Measurements from ENCODE around the gene PLPP6. TPM values are rescaled to one million over a fixed set of nuclear protein-coding genes. Genes with fewer than 3 reads are reported as not detected.
A peak's percentile ranks its signal among the peaks of the same experiment; 100 is the strongest.
"Not testable (repeated sequence)": the region's sequence is repeated elsewhere in the genome, so short reads cannot be mapped to it uniquely, and the experiment has no call there.

Gene PLPP6
- total RNA-seq, 1 donor from 2014 or later, result 2.3 TPM

DNA sequence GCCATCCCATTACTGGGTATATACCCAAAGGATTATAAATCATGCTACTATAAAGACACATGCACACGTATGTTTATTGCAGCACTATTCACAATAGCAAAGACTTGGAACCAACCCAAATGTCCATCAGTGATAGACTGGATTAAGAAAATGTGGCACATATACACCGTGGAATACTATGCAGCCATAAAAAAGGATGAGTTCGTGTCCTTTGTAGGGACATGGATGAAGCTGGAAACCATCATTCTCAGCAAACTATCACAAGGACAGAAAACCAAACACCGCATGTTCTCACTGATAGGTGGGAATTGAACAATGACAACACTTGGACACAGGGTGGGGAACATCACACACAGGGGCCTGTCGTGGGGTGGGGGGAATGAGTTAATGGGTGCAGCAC is 1.4 kb upstream of the PLPP6 start:
- DNase-seq (ENCODE audit: missing footprints); ATAC-seq: not testable (repeated sequence)
- intact Hi-C loops (cut with DNase I), result loop anchor here (10.0 kb wide), 1 partner anchor 1136 kb away; the partner anchor contains the start of gene RFX3

DNA sequence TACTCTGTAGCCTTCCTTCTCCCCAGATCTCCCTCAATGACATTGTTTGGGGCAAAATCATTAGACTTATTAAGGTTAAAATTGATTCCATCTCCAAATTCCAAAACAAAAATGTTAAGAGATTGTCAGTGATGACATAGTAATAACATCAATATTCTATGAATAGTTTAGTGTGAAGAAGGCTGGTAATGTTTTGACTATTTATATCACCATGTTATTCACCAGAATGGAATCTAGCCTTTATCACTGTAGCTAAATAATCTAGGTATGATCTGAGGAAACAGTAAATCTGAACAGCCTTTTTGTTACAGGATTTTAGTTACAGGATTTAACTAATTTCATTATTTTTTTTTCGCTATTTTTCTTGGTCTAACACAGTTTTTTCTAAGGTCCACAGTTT is 929 bp upstream of the PLPP6 start:
- intact Hi-C loops (cut with DNase I), result loop anchor here (10.0 kb wide), 1 partner anchor 1136 kb away; the partner anchor contains the start of gene RFX3
- no peak for ATAC-seq
- no peak for DNase-seq (ENCODE audit: missing footprints)

DNA sequence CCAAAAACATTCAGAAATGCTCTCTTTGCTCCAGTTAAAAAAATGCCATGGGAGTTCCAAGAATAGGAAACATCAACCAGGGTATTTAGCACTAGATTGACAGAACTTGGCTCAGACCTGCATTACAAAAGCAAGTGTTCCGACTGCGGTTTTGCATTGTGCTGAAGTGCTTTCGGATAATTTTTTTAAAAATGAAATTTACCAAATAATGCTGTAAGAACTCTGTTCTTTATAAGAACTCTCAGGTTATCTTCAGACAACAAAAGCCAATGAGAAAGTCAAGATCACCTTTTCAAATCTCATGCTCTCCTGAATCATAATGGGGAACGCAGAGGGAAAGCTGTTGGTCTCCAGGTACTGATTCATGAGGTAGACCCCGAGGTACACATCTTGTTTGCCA is 483 bp upstream of the PLPP6 start:
- no peak for DNase-seq (ENCODE audit: missing footprints)

DNA sequence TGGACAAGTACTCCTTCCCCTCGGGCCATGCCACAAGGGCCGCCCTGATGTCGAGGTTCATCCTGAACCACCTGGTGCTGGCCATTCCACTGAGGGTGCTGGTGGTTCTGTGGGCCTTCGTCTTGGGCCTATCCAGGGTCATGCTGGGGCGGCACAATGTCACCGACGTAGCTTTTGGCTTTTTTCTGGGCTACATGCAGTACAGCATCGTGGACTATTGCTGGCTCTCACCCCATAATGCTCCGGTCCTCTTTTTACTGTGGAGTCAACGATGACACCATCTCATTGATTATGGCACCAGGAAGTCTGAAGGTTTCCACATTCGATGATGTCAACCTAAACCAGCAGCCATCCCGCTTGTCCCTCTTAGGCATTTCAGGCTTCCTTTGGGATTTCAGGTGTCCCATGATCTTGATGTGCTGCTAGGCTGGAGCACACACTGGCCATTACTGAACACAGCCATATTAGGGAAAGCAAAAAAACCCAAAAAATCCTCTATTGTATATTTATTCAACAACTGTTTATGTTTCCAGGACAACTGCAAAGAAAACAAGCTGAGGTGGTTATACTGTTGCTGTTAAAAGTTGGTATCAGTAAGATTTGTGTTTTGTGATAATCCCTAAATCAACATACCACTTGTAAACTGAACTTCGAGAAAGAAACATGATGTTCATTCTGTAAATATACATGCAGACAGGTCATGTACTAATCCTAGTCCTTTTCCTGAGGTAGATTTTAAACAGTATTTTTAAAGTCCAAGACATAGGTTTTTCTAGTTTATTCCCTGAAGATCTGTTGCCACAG is 1.1 kb downstream of the PLPP6 start:
- intact Hi-C loops (cut with DNase I), result loop anchor here (2.0 to 10.0 kb wide), 2 partner anchors 78 to 1138 kb away; partner anchors contain the start of genes AK3 and RFX3
- DNase-seq (ENCODE audit: missing footprints), result no peak

More for the DNA sequence above, 483 bp upstream of the PLPP6 start:
- intact Hi-C loops (cut with DNase I), result loop anchor here (2.0 to 10.0 kb wide), 2 partner anchors 79 to 1137 kb away; partner anchors contain the start of genes AK3 and RFX3
- no peak for ATAC-seq

DNA sequence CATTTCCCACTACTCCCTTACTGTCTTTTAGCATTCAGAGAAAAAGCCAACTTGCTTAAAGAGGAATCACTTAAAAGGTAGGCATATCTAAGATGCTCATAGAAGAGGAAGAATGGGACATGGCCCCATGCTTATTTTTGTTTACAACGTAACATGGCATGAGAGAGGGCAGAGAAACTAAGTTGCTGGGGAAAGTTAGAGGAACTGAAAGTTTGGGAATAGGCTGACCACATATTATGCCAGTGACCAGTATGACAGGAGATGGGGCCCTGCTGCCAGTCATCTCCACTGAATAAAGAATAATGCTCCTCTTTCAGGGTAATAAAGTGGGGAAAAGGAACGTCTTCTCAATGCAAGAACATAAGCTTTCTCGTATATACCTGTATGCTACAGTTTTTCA is 1.9 kb downstream of the PLPP6 start:
- ATAC-seq, result no peak
- intact Hi-C loops (cut with DNase I), result loop anchor here (2.0 to 10.0 kb wide), 2 partner anchors 77 to 1139 kb away; partner anchors contain the start of genes AK3 and RFX3

More for the DNA sequence above, 1.1 kb downstream of the PLPP6 start:
- peak; percentile 3 for ATAC-seq

DNA sequence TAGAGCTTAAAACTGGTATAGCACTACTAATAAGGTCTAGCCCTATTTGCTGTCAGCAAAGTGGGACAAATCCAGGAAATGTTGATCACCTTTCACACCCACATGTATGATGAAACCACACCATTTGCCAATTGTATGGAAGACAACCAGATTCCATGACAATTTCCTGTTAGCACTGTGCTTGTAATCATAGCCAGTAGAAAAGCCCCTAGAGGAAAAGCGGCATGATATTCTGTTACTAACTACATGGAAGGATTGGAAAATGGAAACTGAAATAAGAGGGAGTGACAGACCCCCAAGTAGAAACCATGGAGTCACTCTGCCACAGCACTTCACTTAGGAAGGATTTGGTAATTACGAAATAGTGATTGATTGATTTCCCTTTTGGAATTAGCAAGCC is 3.3 kb downstream of the PLPP6 start:
- no peak for ATAC-seq
- no peak for DNase-seq (ENCODE audit: missing footprints)
- intact Hi-C loops (cut with DNase I), result loop anchor here (10.0 kb wide), 1 partner anchor 1141 kb away; the partner anchor contains the start of gene RFX3

More for the DNA sequence above, 1.9 kb downstream of the PLPP6 start:
- DNase-seq (ENCODE audit: missing footprints), result no peak

DNA sequence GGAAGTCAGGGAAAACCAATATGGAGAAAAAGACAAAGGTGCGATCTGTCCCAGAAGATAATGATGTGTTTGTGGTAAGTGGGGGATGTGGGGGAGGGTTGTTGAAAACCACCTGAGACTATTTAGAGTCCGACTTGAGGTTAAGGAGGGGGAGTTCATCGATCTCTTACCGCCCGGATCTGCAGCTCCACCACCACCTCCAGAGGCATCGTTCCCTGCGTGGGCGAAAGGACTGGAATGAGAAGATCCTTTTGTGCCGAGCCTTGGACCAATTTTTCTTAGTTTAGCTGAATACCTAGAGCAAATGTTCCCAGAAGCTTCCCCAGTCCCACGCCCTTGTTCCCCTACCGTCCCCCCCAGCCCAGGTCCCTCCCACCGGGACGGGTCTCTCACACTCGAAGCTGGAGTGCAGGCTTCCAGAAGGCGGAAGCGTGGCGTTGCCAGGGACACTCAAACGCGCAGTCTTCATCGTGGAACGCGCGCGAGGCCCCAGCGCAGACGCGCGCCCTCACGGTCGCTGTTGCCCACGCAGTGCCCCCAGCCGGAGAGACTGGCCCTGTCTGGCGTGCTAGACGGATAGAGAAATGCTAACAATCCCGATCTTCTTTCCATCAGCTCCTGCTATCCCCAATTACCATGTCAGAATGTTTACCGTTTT is 4.1 kb downstream of the PLPP6 start, which contains the start of gene SPATA6L:
Gene SPATA6L (minus strand): TSS at position 439 of the 658 bp plus-strand sequence. CDS start 230 bp downstream, at position 209.
- intact Hi-C loops (cut with DNase I), result loop anchor here (10.0 kb wide), 1 partner anchor 1141 kb away; the partner anchor contains the start of gene RFX3
- peak; percentile 75 for ATAC-seq
- peak; percentile 87 for DNase-seq (ENCODE audit: missing footprints)

DNA sequence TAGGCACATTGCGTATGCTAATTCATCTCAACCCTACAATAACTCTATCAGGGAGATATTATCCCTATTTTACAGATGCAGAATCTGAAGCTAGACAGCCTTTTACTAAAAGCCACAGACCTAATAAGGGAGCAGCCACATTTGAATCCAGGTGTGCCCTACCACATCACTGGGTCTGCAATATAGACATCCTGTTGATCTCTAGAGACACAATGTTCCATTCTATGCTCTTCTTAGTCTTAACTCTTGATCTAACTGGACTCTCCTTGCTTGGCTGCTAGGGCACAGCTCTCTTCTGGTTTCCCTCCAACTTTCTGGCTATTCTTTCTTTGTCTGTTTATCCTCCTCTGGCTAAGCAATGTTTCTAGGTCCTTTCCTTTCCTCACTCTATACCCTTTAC is 5.6 kb downstream of the PLPP6 start:
- intact Hi-C loops (cut with DNase I), result loop anchor here (10.0 kb wide), 1 partner anchor 1143 kb away; the partner anchor contains the start of gene RFX3
- ATAC-seq (no peak), DNase-seq (ENCODE audit: missing footprints) (no peak)

DNA sequence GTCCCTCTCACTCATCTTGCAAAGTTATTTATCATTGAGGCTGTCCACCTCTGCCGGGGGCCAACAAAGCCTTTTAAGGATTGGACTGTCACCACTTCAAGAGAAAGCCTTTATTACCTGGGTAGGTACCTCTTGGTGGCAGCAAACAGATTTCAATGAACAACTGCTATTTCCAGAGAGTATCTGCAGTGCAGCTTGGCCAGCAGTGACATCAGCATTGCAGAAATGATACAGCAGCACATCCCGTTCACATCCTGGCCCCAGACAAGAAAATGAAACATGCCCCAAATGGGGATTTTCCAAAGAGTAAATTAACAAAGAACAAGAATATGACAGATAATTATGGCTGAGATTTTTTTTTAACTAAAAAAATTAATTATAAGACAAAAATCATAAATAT is 6.5 kb downstream of the PLPP6 start:
- ATAC-seq (no peak), DNase-seq (ENCODE audit: missing footprints) (no peak)
- intact Hi-C loops (cut with DNase I), result loop anchor here (10.0 kb wide), 1 partner anchor 1144 kb away; the partner anchor contains the start of gene RFX3

DNA sequence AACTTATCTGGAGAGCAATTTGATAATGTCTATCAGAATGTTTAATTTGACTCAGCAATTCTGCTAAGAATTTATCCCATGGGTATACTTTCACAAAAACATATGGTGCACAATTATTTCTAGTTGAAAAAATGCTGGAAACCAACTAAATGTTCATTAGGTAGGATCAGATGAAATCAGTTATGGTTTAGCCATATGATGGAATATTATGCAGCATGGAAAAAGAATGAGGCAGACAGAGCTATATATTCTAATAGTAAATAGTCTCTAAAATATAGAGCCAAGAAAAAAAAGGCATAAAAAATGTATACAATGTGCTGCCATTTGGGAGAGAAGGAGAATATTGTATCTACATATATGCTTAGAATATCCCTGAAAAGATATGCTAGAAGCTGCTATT is 7.8 kb downstream of the PLPP6 start:
- ATAC-seq, result no peak
- intact Hi-C loops (cut with DNase I), result loop anchor here (10.0 kb wide), 1 partner anchor 1145 kb away; the partner anchor contains the start of gene RFX3
- no peak for DNase-seq (ENCODE audit: missing footprints)

DNA sequence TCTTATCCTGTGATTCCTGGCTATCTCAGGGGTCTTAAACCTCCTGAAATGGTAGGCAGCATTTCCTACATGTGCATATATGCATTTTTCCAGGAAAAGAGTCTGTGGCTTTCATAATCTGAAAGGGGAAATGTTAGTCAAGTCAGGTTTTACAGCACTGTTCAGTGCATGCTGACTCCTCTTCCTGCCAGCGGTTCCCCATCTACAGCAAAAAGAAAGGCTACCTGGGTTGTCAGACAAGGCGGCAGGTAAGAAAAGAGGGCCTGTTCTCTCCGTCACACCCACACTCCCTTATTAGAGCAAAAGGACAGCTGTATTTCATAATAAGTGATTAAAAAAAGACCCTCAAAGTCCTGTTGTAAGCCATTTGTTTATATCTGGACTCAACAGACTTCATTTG is 8.5 kb downstream of the PLPP6 start:
- DNase-seq (ENCODE audit: missing footprints), result no peak
- intact Hi-C loops (cut with DNase I), result no loop called here
- no peak for ATAC-seq

DNA sequence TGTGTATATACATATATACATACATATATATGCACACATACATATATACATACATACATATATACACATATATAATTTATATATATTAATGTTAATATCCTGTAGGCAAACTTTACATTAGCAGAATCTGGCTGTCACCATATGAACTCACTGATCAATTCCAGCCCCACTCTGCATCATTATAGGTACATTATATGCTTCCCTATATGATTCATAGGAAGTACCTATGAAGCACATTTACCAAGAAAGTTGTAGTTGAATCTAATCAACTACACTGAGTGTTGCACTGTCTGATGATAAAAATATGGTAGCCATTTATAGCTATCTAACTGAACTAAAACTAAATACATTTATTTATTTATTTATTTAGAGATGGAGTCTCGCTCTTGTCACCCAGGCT is 9.6 kb downstream of the PLPP6 start:
- intact Hi-C loops (cut with DNase I), result no loop called here
- ATAC-seq (no peak), DNase-seq (ENCODE audit: missing footprints) (no peak)

DNA sequence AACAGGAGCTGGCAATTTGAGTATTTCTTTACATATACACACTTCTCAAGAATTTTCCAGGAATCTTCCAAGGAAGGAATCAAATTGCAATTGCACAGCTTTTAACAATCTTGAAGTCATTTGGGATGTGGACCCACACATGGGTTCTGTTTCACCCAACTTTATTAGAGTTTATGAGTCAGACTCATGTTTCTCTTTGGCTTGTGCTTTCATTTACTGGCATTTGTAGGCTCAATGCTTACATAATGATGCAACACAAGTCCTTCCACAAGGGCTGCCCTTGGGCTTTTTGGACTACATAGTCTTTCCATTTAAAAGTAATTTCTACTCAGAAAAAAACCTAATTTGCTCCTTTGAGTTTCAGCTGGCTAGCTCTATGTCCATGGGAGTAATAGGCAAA is 12.7 kb downstream of the PLPP6 start:
- DNase-seq (ENCODE audit: missing footprints) (no peak), ATAC-seq (no peak)
- intact Hi-C loops (cut with DNase I), result loop anchor here (5.0 kb wide), 1 partner anchor 68 kb away; the partner anchor contains the start of gene AK3

DNA sequence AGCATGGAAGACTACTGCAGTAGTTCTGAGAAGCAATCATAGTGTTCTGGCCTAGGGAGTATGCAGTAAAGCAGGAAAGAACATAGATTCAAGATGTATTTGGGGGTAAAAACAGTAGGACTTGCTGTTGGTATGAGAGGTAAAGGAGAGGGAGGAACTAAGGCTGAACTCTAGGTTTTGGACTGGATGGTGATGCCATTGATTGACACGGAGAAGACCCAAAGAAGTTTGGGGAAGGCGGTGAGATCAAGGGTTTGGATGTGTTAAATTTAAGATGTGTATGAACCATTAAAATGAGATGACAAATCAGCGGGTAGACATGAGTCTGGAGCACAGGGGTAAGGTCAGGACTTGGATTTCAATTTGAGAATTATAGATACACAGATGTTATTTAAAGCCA is 15.3 kb downstream of the PLPP6 start:
- no peak for ATAC-seq
- intact Hi-C loops (cut with DNase I), result loop anchor here (5.0 kb wide), 1 partner anchor 65 kb away; the partner anchor contains the start of gene AK3
- no peak for DNase-seq (ENCODE audit: missing footprints)

DNA sequence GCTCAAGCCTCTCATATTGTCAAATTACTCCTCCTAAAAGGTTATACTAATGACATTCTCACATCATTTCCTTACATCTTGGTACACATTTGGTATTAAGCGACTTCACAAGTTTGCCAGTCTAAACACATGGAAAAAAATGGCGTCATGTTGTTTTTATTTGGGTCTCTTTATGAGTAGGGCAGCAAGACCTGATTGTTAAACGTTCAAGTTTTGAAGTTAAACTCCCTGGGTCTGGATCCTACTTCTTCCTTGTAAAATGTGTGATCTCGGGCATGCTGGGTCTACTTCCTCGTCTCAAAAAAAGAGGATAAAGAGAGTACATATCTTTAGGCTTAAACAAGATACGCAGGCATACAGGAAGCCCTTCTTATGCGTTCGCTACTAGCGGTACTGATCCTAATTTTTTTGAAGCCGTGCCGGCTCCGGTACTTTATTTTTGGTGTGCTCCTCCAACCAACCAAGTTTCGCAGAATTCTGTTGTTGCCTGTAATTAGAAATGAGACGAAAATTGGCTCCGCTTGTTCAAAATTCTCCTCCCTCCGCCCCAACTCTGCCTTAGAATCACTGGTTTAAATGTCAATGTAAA is 16.7 kb downstream of the PLPP6 start:
- DNase-seq (ENCODE audit: missing footprints) (no peak), ATAC-seq (peak; percentile 20)
- intact Hi-C loops (cut with DNase I), result loop anchor here (5.0 kb wide), 1 partner anchor 64 kb away; the partner anchor contains the start of gene AK3

DNA sequence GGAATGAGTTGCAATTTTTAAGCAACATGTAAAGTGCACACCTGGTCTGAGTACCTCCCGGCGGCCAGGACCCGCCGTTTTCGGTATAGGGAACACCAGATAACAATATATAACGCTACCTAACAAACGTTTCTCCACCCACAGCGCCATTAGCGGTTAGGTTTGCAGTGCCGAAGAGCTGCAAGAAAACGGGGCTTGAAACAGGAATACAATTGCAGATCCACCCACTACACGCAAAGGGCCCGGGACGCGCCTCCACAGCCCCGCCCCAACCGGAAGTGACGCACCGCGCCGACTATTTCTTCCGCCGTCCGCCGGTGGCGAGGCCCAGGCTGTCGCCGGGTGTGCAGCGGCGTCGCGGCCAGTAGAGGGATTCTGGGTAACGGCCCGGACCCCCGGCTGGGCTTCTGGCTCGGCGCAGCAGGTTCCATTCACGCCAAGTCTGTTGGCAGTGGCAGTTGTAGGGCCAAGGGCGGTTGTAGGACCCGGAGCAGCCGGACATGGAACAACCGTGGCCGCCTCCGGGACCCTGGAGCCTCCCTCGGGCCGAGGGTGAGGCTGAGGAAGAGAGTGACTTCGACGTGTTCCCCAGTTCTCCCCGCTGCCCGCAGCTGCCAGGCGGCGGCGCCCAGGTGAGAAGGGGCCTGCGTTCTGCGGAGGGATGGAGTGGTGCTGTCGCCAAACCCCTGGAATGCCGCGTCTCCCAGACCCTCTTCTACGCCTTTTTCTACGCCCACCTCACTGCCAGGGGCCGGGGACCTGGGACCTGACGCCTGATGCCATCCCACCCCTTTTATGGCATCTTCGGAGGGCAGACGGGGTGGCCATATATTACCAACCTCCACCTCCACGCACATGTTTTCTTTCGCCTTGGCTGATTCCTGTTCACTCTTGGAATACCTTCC is 17.4 kb downstream of the PLPP6 start, which contains the start of gene CDC37L1:
Gene CDC37L1 (plus strand): TSS at position 302 of the 905 bp plus-strand sequence. CDS start 199 bp downstream, at position 501.
- intact Hi-C loops (cut with DNase I), result loop anchor here (5.0 to 10.0 kb wide), 2 partner anchors 63 to 305 kb away; partner anchors contain the start of genes AK3 and JAK2
- peak; percentile 99 for ATAC-seq
- peak; percentile 99 for DNase-seq (ENCODE audit: missing footprints)

DNA sequence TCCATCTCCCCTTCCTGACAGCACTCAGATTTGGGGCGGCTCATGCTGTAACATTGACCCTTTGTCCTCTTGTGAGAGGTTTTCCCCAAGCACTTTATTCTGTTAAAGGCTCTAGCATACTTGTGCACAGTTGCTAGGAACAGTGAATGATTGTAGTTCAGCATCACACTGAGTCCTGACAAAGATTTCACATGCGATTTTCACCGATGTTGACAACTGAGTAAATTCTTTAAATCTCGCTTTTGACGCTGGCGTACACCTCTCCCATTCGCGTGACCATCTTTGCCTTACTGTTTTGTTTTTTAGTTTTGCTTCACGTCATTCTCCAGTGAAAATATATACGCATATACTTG is 18.1 kb downstream of the PLPP6 start:
- intact Hi-C loops (cut with DNase I), result loop anchor here (10.0 kb wide), 1 partner anchor 305 kb away; the partner anchor contains the start of gene JAK2
- ATAC-seq (peak; percentile 10), DNase-seq (ENCODE audit: missing footprints) (no peak)

Measured in Right ventricle myocardium inferior (tissue), 1 donor.